ENCODE measurements around the gene LRP10. TPM values are rescaled to one million over a fixed set of nuclear protein-coding genes. Genes with fewer than 3 reads are reported as not detected.
"Not testable (repeated sequence)": the region's sequence is repeated elsewhere in the genome, so short reads cannot be mapped to it uniquely, and the experiment has no call there.

Gene LRP10
- total RNA-seq, 6 donors from 2014 or later, result 90.2 to 169 (median 149) TPM

DNA sequence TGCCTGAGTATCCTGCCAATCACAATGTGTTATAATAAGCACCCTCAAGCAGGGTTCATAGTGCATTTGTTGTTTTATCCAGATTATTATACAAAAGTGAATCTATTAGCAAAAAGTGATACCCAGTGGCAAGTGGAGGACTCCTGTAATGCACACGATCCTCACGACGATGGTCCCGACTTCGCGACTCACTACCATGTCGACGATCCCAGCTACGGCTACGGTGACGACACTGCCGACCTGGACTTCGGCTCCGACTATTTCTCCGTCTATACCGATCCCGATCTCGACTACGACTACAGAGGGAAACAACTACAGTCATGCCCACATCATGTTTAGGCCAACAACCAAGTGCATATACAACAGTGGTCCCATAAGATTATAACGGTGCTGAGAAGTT lies 34.5 kb downstream of the LRP10 start:
- no peaks in the 10 kb centered on the region for H3K9me3 ChIP-seq
- H3K4me3 ChIP-seq, result no peak overlapping the region
- WGBS, 2 donors, result 97 to 98% methylated on average over 20 of the region's 20 CpGs
- DNase-seq (no peak), ATAC-seq (ENCODE audit: low FRiP score in 2 of 2) (no peak)
- TF ChIP-seq EP300 (IDR thresholded peaks at IDR 0.05) (no peak), POLR2AphosphoS5 (IDR thresholded peaks at IDR 0.05) (no peak), POLR2A (IDR thresholded peaks at IDR 0.05) (no peak), CTCF (IDR thresholded peaks at IDR 0.05) (no peak)
- no peak overlapping the region for H3K27ac ChIP-seq
- H3K36me3 ChIP-seq, result peaks cover 61 to 98% (median 91%) of the 10 kb centered on the region in 4 donors
- H3K27me3 ChIP-seq, result no peaks in the 10 kb centered on the region
- H3K4me1 ChIP-seq, result peaks cover 0 to 3% (median 1%) of the 10 kb centered on the region in 4 donors

DNA sequence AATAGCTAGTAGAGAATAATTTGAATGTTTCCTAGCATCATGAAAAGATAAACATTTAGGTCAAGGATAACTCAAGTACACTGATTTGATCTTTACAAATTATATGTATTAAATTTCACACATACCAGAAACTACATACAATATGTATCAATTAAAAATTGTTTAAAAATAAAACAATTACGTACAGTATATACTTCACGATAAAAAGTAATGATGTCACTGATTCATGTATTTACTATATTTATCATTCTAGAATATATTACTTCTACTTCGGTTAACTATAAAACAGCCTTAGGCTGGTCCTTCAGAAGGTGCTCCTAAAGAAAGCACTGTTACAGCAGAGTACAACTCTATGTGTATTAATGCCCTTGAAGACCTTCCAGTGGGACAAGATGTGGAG lies 35.9 kb downstream of the LRP10 start:
- Histone ChIP-seq H3K36me3 (peaks cover 51 to 98% (median 81%) of the 10 kb centered on the region in 4 donors), H3K4me1 (peaks cover 0 to 6% (median 4%) of the 10 kb centered on the region in 4 donors), H3K4me3 (no peak overlapping the region), H3K27me3 (no peaks in the 10 kb centered on the region), H3K9me3 (no peaks in the 10 kb centered on the region), H3K27ac (no peak overlapping the region)
- DNase-seq (no peak), ATAC-seq (ENCODE audit: low FRiP score in 2 of 2) (no peak)
- no peak for TF ChIP-seq POLR2AphosphoS5 (IDR thresholded peaks at IDR 0.05)
- TF ChIP-seq POLR2A (IDR thresholded peaks at IDR 0.05), result no peak
- TF ChIP-seq CTCF (IDR thresholded peaks at IDR 0.05), result no peak
- no peak for TF ChIP-seq EP300 (IDR thresholded peaks at IDR 0.05)
- WGBS, 2 donors, result 93% methylated on average over 3 of the region's 3 CpGs

- Histone ChIP-seq H3K9me3 (no peaks in the 10 kb centered on the region), H3K4me1 (peaks cover 0 to 9% (median 4%) of the 10 kb centered on the region in 4 donors), H3K36me3 (peaks cover 43 to 90% (median 71%) of the 10 kb centered on the region in 4 donors), H3K4me3 (no peak overlapping the region), H3K27me3 (no peaks in the 10 kb centered on the region), H3K27ac (no peak overlapping the region)
- TF ChIP-seq CTCF (IDR thresholded peaks at IDR 0.05), result no peak
- no peak for TF ChIP-seq EP300 (IDR thresholded peaks at IDR 0.05)
- no peak for TF ChIP-seq POLR2AphosphoS5 (IDR thresholded peaks at IDR 0.05)
- no peak for TF ChIP-seq POLR2A (IDR thresholded peaks at IDR 0.05)
- DNase-seq, result no peak
- no peak for ATAC-seq (ENCODE audit: low FRiP score in 2 of 2)
- 65 to 75% methylated on average over 8 of the region's 8 CpGs for WGBS, 2 donors
Observed at GRCh38 chr14:22908601-22909000, 37.1 kb downstream of the LRP10 start.

GRCh38 chr14:22910916-22911315 lies 39.4 kb downstream of the LRP10 start:
- TF ChIP-seq POLR2A (IDR thresholded peaks at IDR 0.05) (no peak), CTCF (IDR thresholded peaks at IDR 0.05) (no peak), EP300 (IDR thresholded peaks at IDR 0.05) (no peak), POLR2AphosphoS5 (IDR thresholded peaks at IDR 0.05) (no peak)
- H3K36me3 ChIP-seq, result peaks cover 21 to 69% (median 50%) of the 10 kb centered on the region in 4 donors

DNA sequence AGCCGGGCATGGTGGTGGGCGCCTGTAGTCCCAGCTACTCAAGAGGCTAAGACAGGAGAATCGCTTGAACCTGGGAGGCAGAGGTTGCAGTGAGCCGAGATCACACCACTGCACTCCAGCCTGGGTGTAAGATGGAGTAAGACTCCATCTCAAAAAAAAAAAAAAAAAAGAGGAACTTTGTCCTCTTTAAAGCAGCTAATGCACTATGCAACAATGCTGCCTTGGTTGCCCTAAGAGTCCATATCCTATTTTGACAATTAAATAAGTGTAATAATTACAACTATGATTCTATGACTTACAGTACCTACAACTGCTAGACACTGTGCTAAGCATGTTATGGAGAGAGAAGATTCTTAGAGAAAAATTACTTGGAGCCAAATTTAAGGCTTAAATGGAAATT lies 43.3 kb downstream of the LRP10 start:
- not testable (repeated sequence) for ATAC-seq (ENCODE audit: low FRiP score in 2 of 2); H3K9me3 ChIP-seq; H3K27me3 ChIP-seq; DNase-seq; H3K4me3 ChIP-seq
- Histone ChIP-seq H3K36me3 (peaks cover 0 to 31% (median 11%) of the 10 kb centered on the region in 4 donors), H3K4me1 (peaks cover 28 to 49% (median 34%) of the 10 kb centered on the region in 4 donors), H3K27ac (peak overlapping the region in 2 of 4 donors; percentile 94 to 98)
- WGBS, 2 donors, result 83 to 92% methylated on average over 4 of the region's 4 CpGs

More at GRCh38 chr14:22910916-22911315, 39.4 kb downstream of the LRP10 start:
- H3K4me1 ChIP-seq, result peaks cover 5 to 24% (median 14%) of the 10 kb centered on the region in 4 donors
- H3K4me3 ChIP-seq, result no peak overlapping the region
- H3K27ac ChIP-seq, result no peak overlapping the region
- DNase-seq, result no peak
- H3K9me3 ChIP-seq, result no peaks in the 10 kb centered on the region
- ATAC-seq (ENCODE audit: low FRiP score in 2 of 2), result no peak
- no peaks in the 10 kb centered on the region for H3K27me3 ChIP-seq
- 92% methylated on average over 5 of the region's 5 CpGs for WGBS, 2 donors

Data from upper lobe of left lung (tissue), 6 donors.